Activated T-cell treated with anti-CD3 and anti-CD28 coated beads, Interleukin-2, amount 50 U/mL, for 4 hours (primary cell): ENCODE results near the gene TM9SF3. TPM values are rescaled to one million over a fixed set of nuclear protein-coding genes. Genes with fewer than 3 reads are reported as not detected.

Experiments
- ATAC-seq, 2 donors: fragments of 200-7000 bp; cut with Tn5 transposase; one replicate each; pipeline ENCODE4 v1.10.0; 2021
- DNase-seq: peaks from one replicate; pipeline ENCODE4 v3.0.0-alpha.2; 2020
- H3K27me3 Mint-ChIP-seq: one replicate; pipeline ENCODE4 v1.8.0; 2021; ENCODE audit warnings: low read depth, mixed read lengths
- H3K36me3 Mint-ChIP-seq: one replicate; pipeline ENCODE4 v1.8.0; 2022; ENCODE audit warnings: mixed read lengths; ENCODE audit not compliant: insufficient read depth
- H3K4me1 Mint-ChIP-seq: one replicate; pipeline ENCODE4 v1.8.0; 2021; ENCODE audit warnings: low read depth, mixed read lengths
- H3K4me3 Mint-ChIP-seq: one replicate; pipeline ENCODE4 v1.8.0; 2021; ENCODE audit warnings: mild to moderate bottlenecking, moderate library complexity, mixed read lengths
- H3K9me3 Mint-ChIP-seq: one replicate; pipeline ENCODE4 v1.8.0; 2021; ENCODE audit warnings: mixed read lengths
- total RNA-seq, 3 donors: library from RNA; stranded (reverse); gene quantifications; one replicate each; pipeline ENCODE4 v1.2.1, GENCODE V29; 2021

The TM9SF3 gene
- total RNA-seq, 3 donors from 2014 or later, result 92.8 to 96.5 (median 95.3) TPM

GRCh38 chr10:96612055-96612830 lies 25.4 kb upstream of the TM9SF3 start:
- ATAC-seq (no peak), DNase-seq (no peak)
- H3K4me3 Mint-ChIP-seq, result no peak overlapping the region
- H3K4me1 Mint-ChIP-seq, result peaks cover 5% of the 10 kb centered on the region
- H3K27me3 Mint-ChIP-seq, result no peaks in the 10 kb centered on the region
- peaks cover 4% of the 10 kb centered on the region for H3K36me3 Mint-ChIP-seq
- H3K9me3 Mint-ChIP-seq, result no peaks in the 10 kb centered on the region

- ATAC-seq (peak; percentile 27 to 50), DNase-seq (no peak)
- Mint-ChIP-seq H3K4me3 (no peak overlapping the region), H3K27me3 (no peaks in the 10 kb centered on the region), H3K9me3 (no peaks in the 10 kb centered on the region), H3K4me1 (peaks cover 5% of the 10 kb centered on the region), H3K36me3 (peaks cover 4% of the 10 kb centered on the region)
Observed at GRCh38 chr10:96610817-96611216, 24.0 kb upstream of the TM9SF3 start.

- no peaks in the 10 kb centered on the region for H3K36me3 Mint-ChIP-seq
- ATAC-seq (no peak), DNase-seq (no peak)
- H3K4me3 Mint-ChIP-seq, result no peak overlapping the region
- no peaks in the 10 kb centered on the region for H3K9me3 Mint-ChIP-seq
- peaks cover 5% of the 10 kb centered on the region for H3K4me1 Mint-ChIP-seq
- H3K27me3 Mint-ChIP-seq, result no peaks in the 10 kb centered on the region
Observed at GRCh38 chr10:96609510-96609909, 22.7 kb upstream of the TM9SF3 start.

- Mint-ChIP-seq H3K36me3 (no peaks in the 10 kb centered on the region), H3K9me3 (no peaks in the 10 kb centered on the region), H3K4me3 (no peak overlapping the region), H3K27me3 (no peaks in the 10 kb centered on the region), H3K4me1 (peaks cover 5% of the 10 kb centered on the region)
- DNase-seq (no peak), ATAC-seq (no peak)
Observed at GRCh38 chr10:96608805-96609204, 22.0 kb upstream of the TM9SF3 start.

- Mint-ChIP-seq H3K36me3 (no peaks in the 10 kb centered on the region), H3K4me3 (no peak overlapping the region), H3K9me3 (no peaks in the 10 kb centered on the region), H3K27me3 (no peaks in the 10 kb centered on the region), H3K4me1 (peaks cover 5% of the 10 kb centered on the region)
- DNase-seq (no peak), ATAC-seq (no peak)
Observed at GRCh38 chr10:96608262-96608661, 21.4 kb upstream of the TM9SF3 start.

- Mint-ChIP-seq H3K4me1 (peaks cover 5% of the 10 kb centered on the region), H3K4me3 (no peak overlapping the region)
Observed at GRCh38 chr10:96606946-96607345, 20.1 kb upstream of the TM9SF3 start.

GRCh38 chr10:96606216-96606615 lies 19.4 kb upstream of the TM9SF3 start:
- H3K36me3 Mint-ChIP-seq, result no peaks in the 10 kb centered on the region
- peaks cover 5% of the 10 kb centered on the region for H3K4me1 Mint-ChIP-seq
- ATAC-seq, result no peak
- H3K27me3 Mint-ChIP-seq, result no peaks in the 10 kb centered on the region
- H3K4me3 Mint-ChIP-seq, result no peak overlapping the region
- no peaks in the 10 kb centered on the region for H3K9me3 Mint-ChIP-seq
- DNase-seq, result no peak

More at GRCh38 chr10:96606946-96607345, 20.1 kb upstream of the TM9SF3 start:
- H3K27me3 Mint-ChIP-seq, result no peaks in the 10 kb centered on the region
- no peaks in the 10 kb centered on the region for H3K9me3 Mint-ChIP-seq
- ATAC-seq, result no peak
- no peak for DNase-seq
- H3K36me3 Mint-ChIP-seq, result no peaks in the 10 kb centered on the region

- Mint-ChIP-seq H3K4me3 (no peak overlapping the region), H3K36me3 (no peaks in the 10 kb centered on the region), H3K4me1 (no peaks in the 10 kb centered on the region), H3K27me3 (peaks cover 4% of the 10 kb centered on the region), H3K9me3 (no peaks in the 10 kb centered on the region)
- DNase-seq, result no peak
- ATAC-seq, result no peak
Observed at GRCh38 chr10:96600337-96600736, 13.5 kb upstream of the TM9SF3 start.

- DNase-seq, result no peak
- no peaks in the 10 kb centered on the region for H3K9me3 Mint-ChIP-seq
- H3K36me3 Mint-ChIP-seq, result no peaks in the 10 kb centered on the region
- no peaks in the 10 kb centered on the region for H3K4me1 Mint-ChIP-seq
- ATAC-seq, result no peak
- H3K4me3 Mint-ChIP-seq, result no peak overlapping the region
- peaks cover 4% of the 10 kb centered on the region for H3K27me3 Mint-ChIP-seq
Observed at GRCh38 chr10:96598846-96599245, 12.0 kb upstream of the TM9SF3 start.

- ATAC-seq (no peak), DNase-seq (no peak)
- no peaks in the 10 kb centered on the region for H3K9me3 Mint-ChIP-seq
Observed at GRCh38 chr10:96596422-96597407, 9.9 kb upstream of the TM9SF3 start.

GRCh38 chr10:96595741-96596140 lies 8.9 kb upstream of the TM9SF3 start:
- peaks cover 7% of the 10 kb centered on the region for H3K4me1 Mint-ChIP-seq
- no peaks in the 10 kb centered on the region for H3K9me3 Mint-ChIP-seq
- H3K36me3 Mint-ChIP-seq, result no peaks in the 10 kb centered on the region
- no peak for DNase-seq
- no peak overlapping the region for H3K4me3 Mint-ChIP-seq
- peaks cover 4% of the 10 kb centered on the region for H3K27me3 Mint-ChIP-seq
- ATAC-seq, result no peak

More at GRCh38 chr10:96596422-96597407, 9.9 kb upstream of the TM9SF3 start:
- peaks cover 4% of the 10 kb centered on the region for H3K27me3 Mint-ChIP-seq
- no peak overlapping the region for H3K4me3 Mint-ChIP-seq
- no peaks in the 10 kb centered on the region for H3K36me3 Mint-ChIP-seq
- peaks cover 4% of the 10 kb centered on the region for H3K4me1 Mint-ChIP-seq

GRCh38 chr10:96591946-96592345 lies 5.1 kb upstream of the TM9SF3 start:
- H3K27me3 Mint-ChIP-seq, result peaks cover 4% of the 10 kb centered on the region
- no peak overlapping the region for H3K4me3 Mint-ChIP-seq
- H3K9me3 Mint-ChIP-seq, result no peaks in the 10 kb centered on the region
- ATAC-seq (no peak), DNase-seq (no peak)
- no peaks in the 10 kb centered on the region for H3K36me3 Mint-ChIP-seq
- H3K4me1 Mint-ChIP-seq, result peaks cover 13% of the 10 kb centered on the region

GRCh38 chr10:96588616-96589419 lies 2.0 kb upstream of the TM9SF3 start:
- H3K4me3 Mint-ChIP-seq, result no peak overlapping the region
- H3K4me1 Mint-ChIP-seq, result peaks cover 29% of the 10 kb centered on the region
- no peaks in the 10 kb centered on the region for H3K9me3 Mint-ChIP-seq
- peaks cover 5% of the 10 kb centered on the region for H3K36me3 Mint-ChIP-seq
- H3K27me3 Mint-ChIP-seq, result no peaks in the 10 kb centered on the region
- ATAC-seq (peak; percentile 71 to 72), DNase-seq (no peak)

GRCh38 chr10:96588060-96588554 lies 1.3 kb upstream of the TM9SF3 start:
- DNase-seq (no peak), ATAC-seq (no peak)
- no peak overlapping the region for H3K4me3 Mint-ChIP-seq

More at GRCh38 chr10:96588060-96588554, 1.3 kb upstream of the TM9SF3 start:
- H3K36me3 Mint-ChIP-seq, result peaks cover 8% of the 10 kb centered on the region
- H3K4me1 Mint-ChIP-seq, result peaks cover 36% of the 10 kb centered on the region
- no peaks in the 10 kb centered on the region for H3K9me3 Mint-ChIP-seq
- no peaks in the 10 kb centered on the region for H3K27me3 Mint-ChIP-seq
